Measurements from ENCODE around the gene PUM1. TPM values are rescaled to one million over a fixed set of nuclear protein-coding genes. Genes with fewer than 3 reads are reported as not detected.
A peak's percentile ranks its signal among the peaks of the same experiment; 100 is the strongest.

The PUM1 gene
- total and polyA plus RNA-seq, 2 of the 8 experiments (the other 6 are each of a cell fraction or from before 2014, with no cell fraction given): 122 to 177 TPM

- Histone ChIP-seq H3K9me3 (ENCODE audit: insufficient read depth in 2 of 2, low read depth in 1 of 2, low read length in 1 of 2) (no peaks in the 10 kb centered on the region), H4K5ac (ENCODE audit: insufficient read length, low read depth, low read length) (no peak overlapping the region), H2BK5ac (ENCODE audit: low read depth, low read length) (no peak overlapping the region; the same call in 1 of the 2 replicates), H4K91ac (replicated peaks; ENCODE audit: insufficient read length, low read length) (no peak overlapping the region), H3K4me1 (replicated peaks in 1 of 4; ENCODE audit: control insufficient read depth in 3 of 4, insufficient read depth in 4 of 4, low read length in 3 of 4) (peaks cover 9 to 28% (median 17%) of the 10 kb centered on the region in 4 experiments), H3K14ac (ENCODE audit: insufficient read length) (no peak overlapping the region), H2BK20ac (ENCODE audit: low read length) (no peak overlapping the region), H3K27me3 (replicated peaks in 1 of 4; ENCODE audit: control insufficient read depth in 3 of 4, extremely low read depth in 1 of 4, insufficient read depth in 3 of 4, low read length in 3 of 4) (no peaks in the 10 kb centered on the region; a peak in 1 of 7 replicates), H2BK12ac (ENCODE audit: low read depth, low read length) (no peak overlapping the region), H3K36me3 (ENCODE audit: control insufficient read depth in 2 of 4, insufficient read depth in 4 of 4, low read length in 3 of 4) (no peaks in the 10 kb centered on the region), H3K79me1 (ENCODE audit: low read depth, low read length) (peaks cover 2% of the 10 kb centered on the region; the same call in 1 of the 2 replicates), H3K27ac (ENCODE audit: low read depth, low read length) (no peak overlapping the region), H3K56ac (replicated peaks; ENCODE audit: insufficient read length, low read depth, low read length) (no peak overlapping the region), H3K79me2 (ENCODE audit: control insufficient read depth in 1 of 2, insufficient read depth in 2 of 2, low read length in 2 of 2) (no peaks in the 10 kb centered on the region), H2AK5ac (ENCODE audit: low read depth, low read length) (peak overlapping the region; percentile 28; the same call in 1 of the 2 replicates), H3K9ac (replicated peaks in 1 of 4; ENCODE audit: extremely low read depth in 1 of 4, low read depth in 3 of 4, low read length in 3 of 4) (no peak overlapping the region), H3K4ac (replicated peaks; ENCODE audit: insufficient read length, low read depth, low read length) (no peak overlapping the region), H3K4me2 (ENCODE audit: insufficient read depth in 1 of 2, low read depth in 2 of 2, low read length in 2 of 2) (no peak overlapping the region), H3K23ac (ENCODE audit: insufficient read length) (no peak overlapping the region), H2BK15ac (ENCODE audit: low read length) (no peak overlapping the region), H4K20me1 (replicated peaks in 1 of 2; ENCODE audit: control insufficient read depth in 1 of 2, insufficient read depth in 2 of 2, low read length in 2 of 2) (peaks cover 0 to 13% of the 10 kb centered on the region in 2 experiments), H3K18ac (ENCODE audit: extremely low read depth, low read length) (no peak overlapping the region; the same call in 1 of the 2 replicates), H3K23me2 (ENCODE audit: low read depth, low read length) (peaks cover under 1% of the 10 kb centered on the region; the same call in 1 of the 2 replicates), H2AFZ (ENCODE audit: low read length) (no peak overlapping the region), H2BK120ac (replicated peaks; ENCODE audit: low read depth, low read length) (no peak overlapping the region), H4K8ac (ENCODE audit: extremely low read depth, insufficient read depth, low read length) (no peak overlapping the region; the same call in 1 of the 2 replicates), H3K4me3 (ENCODE audit: extremely low read depth in 1 of 4, insufficient read depth in 2 of 4, low read depth in 3 of 4, low read length in 4 of 4) (no peak overlapping the region)
- DNase-seq (ENCODE audit: low read depth in 1 of 2, low spot score in 2 of 2) (no peak), FAIRE-seq (no peak)
- ChIA-PET CTCF (ENCODE audit: partially characterized antibody) (interaction anchor here (1.1 to 3.5 kb wide), 4 partner anchors 8 to 106 kb away, joined by 3 to 20 read pairs (median 6); no protein-coding TSS in a partner anchor), POLR2A (ENCODE audit: partially characterized antibody) (interaction anchor here (1.2 to 1.8 kb wide), 3 partner anchors 8 to 35 kb away, joined by 4 to 6 read pairs (median 5); no protein-coding TSS in a partner anchor)
- 86% methylated on average over 3 of the region's 3 CpGs; no CpG with 5 or more reads in 1 of the 2 experiments for WGBS, 2 experiments (ENCODE audit: extremely low coverage in 1 of 2, insufficient coverage in 1 of 2, insufficient read length in 1 of 2, insufficient replicate concordance in 2 of 2, low coverage in 1 of 2, low lambda C conversion rate in 2 of 2, missing lambda C conversion rate in 1 of 2)
- TF ChIP-seq, protein P1, sequence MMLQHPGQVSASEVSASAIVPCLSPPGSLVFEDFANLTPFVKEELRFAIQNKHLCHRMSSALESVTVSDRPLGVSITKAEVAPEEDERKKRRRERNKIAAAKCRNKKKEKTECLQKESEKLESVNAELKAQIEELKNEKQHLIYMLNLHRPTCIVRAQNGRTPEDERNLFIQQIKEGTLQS (IDR thresholded peaks at IDR 0.05; ENCODE audit: insufficient read depth, low read depth, low read length): no peak
- no peak for TF ChIP-seq GTF2F1 (IDR thresholded peaks at IDR 0.05; ENCODE audit: borderline replicate concordance, low read depth, low read length)
- TF ChIP-seq SIX5 (IDR thresholded peaks at IDR 0.05; ENCODE audit: low read depth, low read length): no peak
- TF ChIP-seq CHD2 (IDR thresholded peaks at IDR 0.05; ENCODE audit: low read length): no peak
- TF ChIP-seq JUND (IDR thresholded peaks at IDR 0.05; ENCODE audit: low read length): no peak
- no peak for TF ChIP-seq BRCA1 (IDR thresholded peaks at IDR 0.05; ENCODE audit: low read depth, low read length)
- no peak for TF ChIP-seq EZH2 (IDR thresholded peaks at IDR 0.05; ENCODE audit: low read depth, low read length, severe bottlenecking)
- no peak for TF ChIP-seq SAP30 (IDR thresholded peaks at IDR 0.05; ENCODE audit: insufficient read depth, insufficient replicate concordance, low read length)
- no peak for TF ChIP-seq GABPA (IDR thresholded peaks at IDR 0.05; ENCODE audit: borderline replicate concordance, insufficient read depth, low read length)
- no peak for TF ChIP-seq SP1 (IDR thresholded peaks at IDR 0.05; ENCODE audit: low read depth, low read length)
- TF ChIP-seq CBX5 (IDR thresholded peaks at IDR 0.05; ENCODE audit: low read depth, low read length): no peak
- no peak for TF ChIP-seq CEBPB (IDR thresholded peaks at IDR 0.05; ENCODE audit: low read depth, low read length)
- TF ChIP-seq TCF12 (IDR thresholded peaks at IDR 0.05; ENCODE audit: low read depth, low read length): no peak
- no peak for TF ChIP-seq POLR2AphosphoS5 (IDR thresholded peaks at IDR 0.05; ENCODE audit: low read depth, low read length)
Measured at GRCh38 chr1:30888975-30889374, 176.5 kb downstream of the PUM1 start.

Data from H1 (cell line).